PC-9 (cell line): ENCODE data around the gene GALNT8. TPM values are rescaled to one million over a fixed set of nuclear protein-coding genes. Genes with fewer than 3 reads are reported as not detected.
A peak's percentile ranks its signal among the peaks of the same experiment; 100 is the strongest.

ENCODE experiments used
- Bru-seq: library from RNA; stranded (reverse); fragments of 400-500 nt; gene quantifications from one replicate; lab custom pipeline; 2021; lab: Mats Ljungman, UMichigan
- BruChase-seq, 2 experiments: library from RNA; stranded (reverse); fragments of 400-500 nt; gene quantifications; one replicate each; lab custom pipeline; 2021; lab: Mats Ljungman, UMichigan
- BruUV-seq: library from RNA; stranded (reverse); fragments of 400-500 nt; replicated peaks from 2 replicates; lab custom pipeline; 2021; lab: Mats Ljungman, UMichigan
- CTCF ChIA-PET: fragments of 300-600 bp; sonication (Branson Sonifier 250); formaldehyde crosslinking; loops from one replicate; lab custom pipeline; 2022; ENCODE audit warnings: antibody characterized with exemption; lab: Charles Lee
- POLR2A ChIA-PET: fragments of 300-600 bp; sonication (Branson Sonifier 250); formaldehyde crosslinking; loops from one replicate; lab custom pipeline; 2022; ENCODE audit warnings: antibody characterized with exemption; ENCODE audit not compliant: unreplicated experiment; lab: Charles Lee
- DNase-seq, 2 experiments: peaks; one replicate each; pipeline versions ENCODE4 v3.0.0 to v3.0.0-alpha.2; 2015 to 2022; ENCODE audit warnings: mixed read lengths in 1 of 2
- H2AFZ ChIP-seq: fragments of 200-600 bp; sonication (generic); 2 replicates; pipeline ENCODE4 v1.8.1; 2017; ENCODE audit warnings: antibody characterized with exemption
- H3F3A ChIP-seq: fragments of 200-600 bp; sonication (generic); 2 replicates; pipeline ENCODE4 v1.8.1; 2017; ENCODE audit warnings: antibody characterized with exemption, mild to moderate bottlenecking, low read depth; ENCODE audit not compliant: insufficient read depth
- H3K27ac ChIP-seq: fragments of 200-600 bp; sonication (generic); 2 replicates; pipeline ENCODE4 v1.6.1; 2016; ENCODE audit warnings: mixed run types
- H3K27me3 ChIP-seq: fragments of 200-600 bp; sonication (generic); 2 replicates; pipeline ENCODE4 v1.6.1; 2016; ENCODE audit warnings: low read depth, mixed run types; ENCODE audit not compliant: insufficient read depth
- H3K36me3 ChIP-seq: fragments of 200-600 bp; sonication (generic); 2 replicates; pipeline ENCODE4 v1.6.1; 2016; ENCODE audit warnings: low read depth, mixed run types
- H3K4me1 ChIP-seq: fragments of 200-600 bp; sonication (generic); replicated peaks from 2 replicates; pipeline ENCODE4 v1.6.1; 2016; ENCODE audit warnings: mixed run types; ENCODE audit not compliant: insufficient read depth
- H3K4me2 ChIP-seq: fragments of 200-600 bp; sonication (generic); 2 replicates; pipeline ENCODE4 v1.6.1; 2017; ENCODE audit warnings: mixed run types
- H3K4me3 ChIP-seq: fragments of 200-600 bp; sonication (generic); 2 replicates; pipeline ENCODE4 v1.6.1; 2016; ENCODE audit warnings: mixed run types
- H3K79me2 ChIP-seq: fragments of 200-600 bp; sonication (generic); 2 replicates; pipeline ENCODE4 v1.6.1; 2017; ENCODE audit warnings: low read depth, mixed run types
- H3K9me2 ChIP-seq: fragments of 200-600 bp; sonication (generic); 2 replicates; pipeline ENCODE4 v1.8.1; 2017; ENCODE audit warnings: mild to moderate bottlenecking; ENCODE audit not compliant: insufficient read depth
- H3K9me3 ChIP-seq: fragments of 200-600 bp; sonication (generic); 2 replicates; pipeline ENCODE4 v1.8.1; 2016; ENCODE audit warnings: low read depth; ENCODE audit not compliant: insufficient read depth
- H4K20me1 ChIP-seq: fragments of 200-600 bp; sonication (generic); 2 replicates; pipeline ENCODE4 v1.8.1; 2017; ENCODE audit not compliant: insufficient read depth
- CTCF ChIP-seq: fragments of 200-600 bp; sonication (generic); conservative IDR thresholded peaks from 2 replicates; pipeline ENCODE4 v1.6.1; 2017; ENCODE audit warnings: mixed run types, antibody characterized with exemption, mild to moderate bottlenecking, moderate library complexity
- EZH2 ChIP-seq: fragments of 200-600 bp; sonication (generic); IDR thresholded peaks from 2 replicates; pipeline ENCODE4 v1.8.0; 2017; ENCODE audit warnings: antibody characterized with exemption, low read depth
- intact Hi-C: fragments of 100-400 bp; cut with micrococcal nuclease; formaldehyde crosslinking; loops from one replicate; pipeline ENCODE4 v1.10.0; 2022; ENCODE audit not compliant: unreplicated experiment
- long read RNA-seq: library from polyadenylated mRNA; stranded (forward); transcript quantifications from one replicate; pipeline ENCODE4 v2.0.0, GENCODE V29; 2022
- total RNA-seq: library from RNA; stranded (reverse); gene quantifications from 2 replicates; pipeline ENCODE4 v1.2.3, GENCODE V29; 2021

Gene GALNT8
- not detected in 2 replicates for total RNA-seq
- Bru-seq, nascent RNA: percentile 1 among the genes with signal in this experiment
- percentile 3 among the genes with signal in this experiment for BruChase-seq, experiment 1, labeled RNA remaining after a 2-hour chase
- BruChase-seq, experiment 2, labeled RNA remaining after a 6-hour chase: percentile 5 among the genes with signal in this experiment
- long read RNA-seq: 0 reads

- CTCF ChIA-PET: interaction anchor here (0.6 kb wide), 1 partner anchor 45 kb away, joined by 3 read pairs; no protein-coding TSS in a partner anchor
- no peaks in the 10 kb centered on the region for H4K20me1 ChIP-seq
- peaks cover 92% of the 10 kb centered on the region for H3K27me3 ChIP-seq
- H3K27ac ChIP-seq: no peak within 1 kb of the TSS
- H3K9me2 ChIP-seq: no peaks in the 10 kb centered on the region
- DNase-seq: no peak
- no peaks in the 10 kb centered on the region for H3K9me3 ChIP-seq
- POLR2A ChIA-PET: no interaction called here
- H3F3A ChIP-seq: no peaks in the 10 kb centered on the region
- no TSS peak for BruUV-seq
- intact Hi-C loops: no loop called here
- no peak within 1 kb of the TSS for H3K4me3 ChIP-seq
- no peak within 1 kb of the TSS for H3K4me2 ChIP-seq
- no peak for TF ChIP-seq CTCF
- TF ChIP-seq EZH2: no peak
- H3K79me2 ChIP-seq: no peaks in the 10 kb centered on the region
- no peaks in the 10 kb centered on the region for H3K36me3 ChIP-seq
- no peaks in the 10 kb centered on the region for H3K4me1 ChIP-seq
- no peak within 1 kb of the TSS for H2AFZ ChIP-seq
Measured at GRCh38 chr12:4719821-4720636, at the start of gene GALNT8. Gene GALNT8 (plus strand): TSS chr12:4720400. CDS start chr12:4720678, 278 bp downstream.

- H2AFZ ChIP-seq: no peak overlapping the region
- no peak for DNase-seq
- POLR2A ChIA-PET: no interaction called here
- intact Hi-C loops: no loop called here
- no peaks in the 10 kb centered on the region for H3K79me2 ChIP-seq
- no peaks in the 10 kb centered on the region for H3K9me3 ChIP-seq
- CTCF ChIA-PET: no interaction called here
- no peaks in the 10 kb centered on the region for H3K9me2 ChIP-seq
- no peaks in the 10 kb centered on the region for H4K20me1 ChIP-seq
- TF ChIP-seq EZH2 (no peak), CTCF (no peak)
- BruUV-seq: no TSS peak
- no peak overlapping the region for H3K27ac ChIP-seq
- no peak overlapping the region for H3K4me3 ChIP-seq
- H3F3A ChIP-seq: no peaks in the 10 kb centered on the region
- H3K27me3 ChIP-seq: no peaks in the 10 kb centered on the region
- 0 out of 2 replicates have a peak, but pooled peaks cover 6% of the 10 kb centered on the region for H3K36me3 ChIP-seq
- no peaks in the 10 kb centered on the region for H3K4me1 ChIP-seq
- H3K4me2 ChIP-seq: no peak overlapping the region
Measured at GRCh38 chr12:4679711-4680110, 40.5 kb upstream of the GALNT8 start.

GRCh38 chr12:4681732-4682131 lies 38.5 kb upstream of the GALNT8 start:
- no peaks in the 10 kb centered on the region for H3K9me2 ChIP-seq
- no peaks in the 10 kb centered on the region for H3F3A ChIP-seq
- intact Hi-C loops: no loop called here
- H3K27ac ChIP-seq: no peak overlapping the region
- no peaks in the 10 kb centered on the region for H3K9me3 ChIP-seq
- H2AFZ ChIP-seq: no peak overlapping the region
- TF ChIP-seq EZH2: no peak
- no peak for TF ChIP-seq CTCF
- ChIA-PET CTCF (no interaction called here), POLR2A (no interaction called here)
- no peak overlapping the region for H3K4me2 ChIP-seq
- no peak overlapping the region for H3K4me3 ChIP-seq
- H3K79me2 ChIP-seq: no peaks in the 10 kb centered on the region
- no peaks in the 10 kb centered on the region; the same call in 1 of the 2 replicates for H4K20me1 ChIP-seq
- no TSS peak for BruUV-seq
- no peaks in the 10 kb centered on the region for H3K4me1 ChIP-seq
- H3K27me3 ChIP-seq: no peaks in the 10 kb centered on the region
- DNase-seq: no peak
- peaks cover 14% of the 10 kb centered on the region for H3K36me3 ChIP-seq
